Stimulated activated CD8-positive, alpha-beta memory T cell treated with anti-CD3 and anti-CD28 coated beads, Interleukin-15, amount 100 ng/mL, for 1 hour (primary cell): ENCODE data around the gene ZBTB7C.

ENCODE experiments used
- DNase-seq: peaks from one replicate; pipeline ENCODE4 v3.0.0-alpha.2; 2020; ENCODE audit warnings: low read depth

ZBTB7C gene

GRCh38 chr18:48084041-48084757 lies 325.0 kb downstream of the ZBTB7C start:
- DNase-seq: no peak

GRCh38 chr18:48080546-48080945 lies 328.6 kb downstream of the ZBTB7C start:
- no peak for DNase-seq

GRCh38 chr18:48079885-48080284 lies 329.3 kb downstream of the ZBTB7C start:
- DNase-seq: no peak

GRCh38 chr18:48078448-48078847 lies 330.7 kb downstream of the ZBTB7C start:
- no peak for DNase-seq

GRCh38 chr18:48077291-48077690 lies 331.9 kb downstream of the ZBTB7C start:
- no peak for DNase-seq

- DNase-seq: no peak
These were observed 332.7 kb downstream of the ZBTB7C start for GRCh38 chr18:48076461-48076860.

- DNase-seq: no peak
These were observed 333.5 kb downstream of the ZBTB7C start for GRCh38 chr18:48075707-48076093.

- no peak for DNase-seq
These were observed 334.1 kb downstream of the ZBTB7C start for GRCh38 chr18:48074929-48075706.

- DNase-seq: no peak
These were observed 335.8 kb downstream of the ZBTB7C start for GRCh38 chr18:48073211-48073930.

GRCh38 chr18:48072428-48073204 lies 336.6 kb downstream of the ZBTB7C start:
- DNase-seq: no peak

- DNase-seq: no peak
These were observed 340.2 kb downstream of the ZBTB7C start for GRCh38 chr18:48068916-48069445.

GRCh38 chr18:48066225-48066652 lies 342.9 kb downstream of the ZBTB7C start:
- DNase-seq: no peak

- no peak for DNase-seq
These were observed 343.6 kb downstream of the ZBTB7C start for GRCh38 chr18:48065601-48065995.

GRCh38 chr18:48064978-48065600 lies 344.1 kb downstream of the ZBTB7C start:
- DNase-seq: no peak

GRCh38 chr18:48061781-48062570 lies 347.2 kb downstream of the ZBTB7C start:
- DNase-seq: no peak

GRCh38 chr18:48060970-48061369 lies 348.2 kb downstream of the ZBTB7C start:
- DNase-seq: no peak

GRCh38 chr18:48060346-48060745 lies 348.8 kb downstream of the ZBTB7C start:
- no peak for DNase-seq

- no peak for DNase-seq
These were observed 349.6 kb downstream of the ZBTB7C start for GRCh38 chr18:48059455-48060010.

GRCh38 chr18:48058486-48058885 lies 350.7 kb downstream of the ZBTB7C start:
- DNase-seq: no peak

- no peak for DNase-seq
These were observed 352.2 kb downstream of the ZBTB7C start for GRCh38 chr18:48057018-48057417.
